Smooth muscle cell (in vitro differentiated cells): ENCODE measurements around the gene ADAMTSL1. TPM values are rescaled to one million over a fixed set of nuclear protein-coding genes. Genes with fewer than 3 reads are reported as not detected.
"Not testable (repeated sequence)": the region's sequence is repeated elsewhere in the genome, so short reads cannot be mapped to it uniquely, and the experiment has no call there.

Source experiments
- DNase-seq: peaks from one replicate; lab custom pipeline; 2025; ENCODE audit not compliant: unreplicated experiment; lab: John Stamatoyannopoulos, UW
- H2AFZ ChIP-seq: fragments of 200-600 bp; sonication (generic); 2 replicates; pipeline ENCODE4 v1.6.0; 2016; ENCODE audit warnings: antibody characterized with exemption, low read depth, mild to moderate bottlenecking
- H3F3A ChIP-seq: fragments of 200-600 bp; sonication (generic); 2 replicates; pipeline ENCODE4 v1.6.0; 2017; ENCODE audit warnings: antibody characterized with exemption, low read depth
- H3K27ac ChIP-seq: fragments of 200-600 bp; sonication (generic); 2 replicates; pipeline ENCODE4 v1.5.1; 2016; ENCODE audit warnings: low read depth, mild to moderate bottlenecking
- H3K27me3 ChIP-seq: fragments of 200-600 bp; sonication (generic); 2 replicates; pipeline ENCODE4 v1.6.1; 2016; ENCODE audit warnings: low read depth, mild to moderate bottlenecking
- H3K36me3 ChIP-seq: fragments of 200-600 bp; sonication (generic); 2 replicates; pipeline ENCODE4 v1.5.1; 2016; ENCODE audit warnings: low read depth
- H3K4me1 ChIP-seq: fragments of 200-600 bp; sonication (generic); 2 replicates; pipeline ENCODE4 v1.5.1; 2016; ENCODE audit warnings: low read depth
- H3K4me2 ChIP-seq: fragments of 200-600 bp; sonication (generic); 2 replicates; pipeline ENCODE4 v1.6.0; 2016; ENCODE audit warnings: mild to moderate bottlenecking
- H3K4me3 ChIP-seq: fragments of 200-600 bp; sonication (generic); 2 replicates; pipeline ENCODE4 v1.5.1; 2016; ENCODE audit warnings: mild to moderate bottlenecking
- H3K79me2 ChIP-seq: fragments of 200-600 bp; sonication (generic); 2 replicates; pipeline ENCODE4 v1.6.0; 2016; ENCODE audit warnings: low read depth, mild to moderate bottlenecking
- H3K9ac ChIP-seq: fragments of 200-600 bp; sonication (generic); 2 replicates; pipeline ENCODE4 v1.6.0; 2016; ENCODE audit warnings: low read depth
- H3K9me3 ChIP-seq: fragments of 200-600 bp; sonication (generic); replicated peaks from 2 replicates; pipeline ENCODE4 v1.5.1; 2016; ENCODE audit warnings: low read depth
- H4K20me1 ChIP-seq: fragments of 200-600 bp; sonication (generic); 2 replicates; pipeline ENCODE4 v1.6.0; 2016; ENCODE audit warnings: low read depth
- CTCF ChIP-seq: fragments of 200-600 bp; sonication (generic); IDR thresholded peaks from 2 replicates; pipeline ENCODE4 v1.5.1; 2017; ENCODE audit warnings: borderline replicate concordance, mild to moderate bottlenecking, antibody characterized with exemption; ENCODE audit not compliant: insufficient read depth, poor library complexity, severe bottlenecking
- WGBS: methylation state at CpG from one replicate; pipeline ENCODE4 v1.1.7; 2016; ENCODE audit warnings: low lambda C conversion rate; 5-methylcytosine and 5-hydroxymethylcytosine counted together
- polyA plus RNA-seq: library from polyadenylated mRNA; unstranded; fragments of >200 nt; fragmentation: Nextera tagmentation; extraction: Ambion mirVana; gene quantifications from 2 replicates; pipeline ENCODE4 v1.2.1, GENCODE V29; 2016
- total RNA-seq: library from RNA; depleted of rRNA; stranded (reverse); fragments of >200 nt; gene quantifications from 2 replicates; pipeline ENCODE4 v1.2.3, GENCODE V29; 2014

The ADAMTSL1 gene
- total and polyA plus RNA-seq, 2 experiments from 2014 or later, result 4.3 to 4.4 TPM

- H3K4me1 ChIP-seq, result no peaks in the 10 kb centered on the region
- no peak overlapping the region for H3K9ac ChIP-seq
- H3K79me2 ChIP-seq, result no peaks in the 10 kb centered on the region
- no peaks in the 10 kb centered on the region for H3K9me3 ChIP-seq
- H3F3A ChIP-seq, result no peaks in the 10 kb centered on the region
- no peaks in the 10 kb centered on the region for H4K20me1 ChIP-seq
- no peak overlapping the region for H3K4me2 ChIP-seq
- 88% methylated on average over 6 of the region's 6 CpGs for WGBS
- no peak overlapping the region for H3K27ac ChIP-seq
- H2AFZ ChIP-seq, result no peak overlapping the region
- no peaks in the 10 kb centered on the region for H3K36me3 ChIP-seq
- no peaks in the 10 kb centered on the region for H3K27me3 ChIP-seq
- no peak for DNase-seq
- TF ChIP-seq CTCF, result no peak
- no peak overlapping the region for H3K4me3 ChIP-seq
Measured at GRCh38 chr9:18923671-18924430, 449.9 kb downstream of the ADAMTSL1 start.

GRCh38 chr9:18925880-18926279, 451.9 kb downstream of the ADAMTSL1 start:
- no peak for TF ChIP-seq CTCF
- Histone ChIP-seq H3K4me1 (no peaks in the 10 kb centered on the region), H3K27ac (no peak overlapping the region), H3K9me3 (no peaks in the 10 kb centered on the region), H3F3A (no peaks in the 10 kb centered on the region), H2AFZ (no peak overlapping the region), H3K4me3 (no peak overlapping the region), H3K79me2 (no peaks in the 10 kb centered on the region), H4K20me1 (no peaks in the 10 kb centered on the region), H3K36me3 (no peaks in the 10 kb centered on the region), H3K9ac (no peak overlapping the region), H3K4me2 (no peak overlapping the region), H3K27me3 (no peaks in the 10 kb centered on the region)
- DNase-seq, result no peak

DNA sequence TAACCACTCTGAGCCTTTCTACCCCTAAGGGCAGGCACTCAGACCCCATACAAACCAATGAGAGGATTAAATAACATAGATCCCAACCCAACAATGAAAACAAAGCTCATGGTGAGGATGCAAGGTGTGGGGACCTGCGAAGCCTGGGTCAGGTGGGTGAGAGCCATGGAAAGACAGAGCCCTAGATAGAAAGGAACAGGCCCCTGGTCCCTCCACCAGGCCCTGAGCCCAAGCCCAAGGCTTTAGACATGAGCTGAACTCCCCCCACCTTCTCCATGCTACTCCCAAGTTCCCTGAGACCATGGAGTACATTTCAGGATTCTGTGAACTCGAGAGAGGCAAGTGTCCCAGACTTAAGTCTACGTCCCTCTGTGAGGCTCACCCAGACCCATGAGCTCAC, 452.6 kb downstream of the ADAMTSL1 start:
- Histone ChIP-seq H3K9ac (no peak overlapping the region), H2AFZ (no peak overlapping the region), H3K27ac (no peak overlapping the region), H3K9me3 (no peaks in the 10 kb centered on the region), H3K36me3 (no peaks in the 10 kb centered on the region), H3K4me2 (no peak overlapping the region), H3K79me2 (no peaks in the 10 kb centered on the region), H3K4me3 (no peak overlapping the region), H4K20me1 (no peaks in the 10 kb centered on the region), H3F3A (no peaks in the 10 kb centered on the region), H3K27me3 (no peaks in the 10 kb centered on the region), H3K4me1 (no peaks in the 10 kb centered on the region)
- no peak for TF ChIP-seq CTCF
- DNase-seq, result no peak
- WGBS, result 93% methylated on average over 3 of the region's 3 CpGs

DNA sequence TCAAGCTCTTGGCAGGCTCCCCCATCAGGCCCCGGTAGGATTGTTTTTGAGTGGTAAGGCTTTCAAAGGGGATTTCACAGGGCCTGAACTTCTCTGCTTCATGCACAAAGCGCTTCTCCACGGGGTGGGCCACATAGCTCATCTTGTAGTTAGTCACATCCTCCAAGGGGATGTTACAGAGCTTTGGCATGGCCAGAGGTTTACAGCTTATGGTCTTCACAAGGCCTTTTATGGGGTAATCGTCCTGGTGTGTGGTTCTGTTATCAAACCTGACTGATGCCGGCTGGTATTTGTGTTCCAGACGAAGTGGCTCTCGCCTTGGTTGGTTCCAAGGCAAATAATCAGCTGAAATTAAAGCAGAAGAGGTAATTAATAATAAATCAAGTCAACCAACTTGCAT, 454.8 kb downstream of the ADAMTSL1 start:
- Histone ChIP-seq H4K20me1 (no peaks in the 10 kb centered on the region), H3K9me3 (no peaks in the 10 kb centered on the region), H3K27ac (peak overlapping the region; percentile 22), H3K4me3 (no peak overlapping the region), H3K27me3 (no peaks in the 10 kb centered on the region), H3F3A (no peaks in the 10 kb centered on the region), H3K4me1 (no peaks in the 10 kb centered on the region), H3K9ac (no peak overlapping the region), H3K36me3 (no peaks in the 10 kb centered on the region), H3K79me2 (no peaks in the 10 kb centered on the region), H2AFZ (no peak overlapping the region), H3K4me2 (peak overlapping the region; percentile 31)
- no peak for DNase-seq
- no peak for TF ChIP-seq CTCF
- 54% methylated on average over 7 of the region's 7 CpGs for WGBS

DNA sequence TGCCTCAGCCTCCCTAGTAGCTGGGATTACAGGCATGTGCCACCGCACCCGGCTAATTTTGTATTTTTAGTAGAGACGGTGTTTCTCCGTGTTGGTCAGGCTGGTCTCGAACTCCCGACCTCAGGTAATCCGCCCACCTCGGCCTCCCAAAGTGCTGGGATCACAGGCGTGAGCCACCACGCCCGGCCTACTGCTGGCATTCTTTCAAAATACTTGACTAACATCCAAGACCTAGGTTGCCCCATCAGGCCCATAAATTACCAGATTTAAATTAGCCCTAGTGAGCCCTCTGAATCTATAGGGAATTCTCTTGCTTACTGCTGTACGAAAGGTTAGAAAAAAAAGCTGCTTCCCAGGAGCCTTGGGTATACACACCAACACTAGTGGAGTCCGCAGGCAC, 456.7 kb downstream of the ADAMTSL1 start:
- not testable (repeated sequence) for H3K9me3 ChIP-seq, H3K4me3 ChIP-seq, H3K27ac ChIP-seq, H2AFZ ChIP-seq, DNase-seq, H3K36me3 ChIP-seq, H3K4me2 ChIP-seq, H3F3A ChIP-seq, H3K9ac ChIP-seq, H4K20me1 ChIP-seq, H3K79me2 ChIP-seq, H3K4me1 ChIP-seq, H3K27me3 ChIP-seq
- 86% methylated on average over 13 of the region's 13 CpGs for WGBS
